GM18519 (cell line): ENCODE measurements around the gene HLA-DMA.

Experiments used
- ATAC-seq: cut with Tn5 transposase; IDR thresholded peaks from one replicate; pipeline ENCODE4 v1.9.1; 2021; ENCODE audit warnings: mild to moderate bottlenecking, moderate library complexity; ENCODE audit not compliant: unreplicated experiment, low FRiP score

Gene HLA-DMA

DNA sequence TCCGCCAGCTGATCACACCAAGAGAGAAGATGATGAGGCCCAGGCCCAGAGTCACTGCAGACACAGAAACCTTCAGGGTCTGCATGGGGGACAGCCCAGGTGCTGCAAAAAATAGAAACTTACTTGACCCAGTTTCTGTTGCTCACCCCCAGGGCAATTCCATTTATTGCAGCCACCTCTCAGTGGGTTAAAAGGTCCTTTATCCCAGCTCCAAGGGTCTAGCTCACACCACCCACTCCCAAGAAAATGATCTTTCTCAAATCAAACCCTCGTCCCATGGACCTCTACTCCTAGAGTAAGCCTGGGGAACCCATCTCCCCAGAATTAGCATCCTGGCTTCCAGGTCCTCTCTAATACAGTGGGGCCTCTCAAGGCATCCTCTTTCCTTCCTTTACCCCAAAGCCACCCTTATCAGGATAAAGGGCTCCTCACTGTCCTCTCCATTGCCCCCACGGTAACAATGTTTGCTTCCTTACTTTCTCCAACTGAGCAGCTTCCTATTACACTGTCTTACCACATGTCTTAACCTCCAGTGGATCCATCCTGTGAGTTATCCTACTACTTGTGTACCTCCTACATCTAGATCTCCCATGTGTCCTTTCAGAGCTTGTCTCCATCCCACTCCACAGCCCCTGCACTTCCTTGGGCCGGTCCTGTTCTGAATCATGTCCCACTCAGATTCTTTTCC is 17.2 kb downstream of the HLA-DMA start:
- no peak for ATAC-seq

DNA sequence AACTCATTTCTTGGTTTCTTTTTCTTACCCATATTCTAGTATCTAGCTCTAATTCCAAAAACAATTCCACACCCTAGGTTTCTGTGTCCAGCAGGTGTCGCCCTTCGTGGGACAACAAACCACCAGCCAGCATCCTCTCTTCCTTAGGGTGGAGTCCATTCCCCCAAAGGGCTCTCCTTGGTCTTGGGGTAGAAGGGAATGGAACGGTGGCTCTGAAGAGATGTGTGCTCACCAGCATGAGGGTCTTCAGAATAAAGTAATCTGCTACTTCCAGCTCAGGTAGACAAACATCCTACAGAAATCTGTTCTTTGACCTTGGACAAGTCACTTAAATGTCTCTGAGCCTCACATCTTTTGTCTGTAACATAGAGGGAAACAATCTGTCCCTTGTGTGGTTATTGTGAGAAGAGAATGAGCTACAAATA is 19.2 kb downstream of the HLA-DMA start:
- no peak for ATAC-seq

DNA sequence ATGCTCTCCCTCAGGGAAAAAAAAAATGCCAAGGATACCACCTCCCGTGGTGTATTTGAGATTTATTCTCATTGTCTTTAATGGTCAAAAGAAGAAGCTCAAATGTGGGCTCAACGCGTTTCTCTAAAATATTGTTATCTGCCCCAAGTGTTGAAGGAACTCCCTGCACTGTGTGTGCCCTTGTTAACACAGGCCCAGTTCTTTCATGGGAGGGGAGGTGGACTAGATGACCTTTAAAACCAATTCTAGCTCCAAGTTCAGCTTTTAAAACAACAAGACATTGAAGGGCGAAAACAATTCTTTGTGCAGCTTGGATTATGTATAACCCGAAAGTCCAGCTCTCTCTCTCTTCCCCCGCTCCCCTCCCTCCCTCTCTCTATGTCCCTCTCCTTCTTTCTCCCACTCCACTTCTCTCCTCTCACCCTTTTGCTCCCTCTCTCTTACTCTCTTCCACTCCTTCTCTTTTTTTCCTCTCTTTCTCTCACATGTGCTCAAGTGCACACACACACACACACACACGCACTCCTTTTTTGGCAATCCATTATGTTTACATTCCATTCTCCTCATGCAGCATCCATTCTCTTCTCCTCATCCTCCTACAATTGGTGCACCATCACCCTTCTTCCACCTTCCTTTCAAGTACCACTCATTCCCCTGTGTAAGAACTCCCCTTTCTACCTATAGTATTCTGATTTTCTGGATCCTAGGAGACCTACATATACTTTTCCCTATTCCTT is 20.6 kb downstream of the HLA-DMA start:
- ATAC-seq: no peak

- ATAC-seq: no peak
These were observed 21.7 kb downstream of the HLA-DMA start for GRCh38 chr6:32931211-32931610.

- no peak for ATAC-seq
These were observed 30.8 kb downstream of the HLA-DMA start for GRCh38 chr6:32922083-32922482.

DNA sequence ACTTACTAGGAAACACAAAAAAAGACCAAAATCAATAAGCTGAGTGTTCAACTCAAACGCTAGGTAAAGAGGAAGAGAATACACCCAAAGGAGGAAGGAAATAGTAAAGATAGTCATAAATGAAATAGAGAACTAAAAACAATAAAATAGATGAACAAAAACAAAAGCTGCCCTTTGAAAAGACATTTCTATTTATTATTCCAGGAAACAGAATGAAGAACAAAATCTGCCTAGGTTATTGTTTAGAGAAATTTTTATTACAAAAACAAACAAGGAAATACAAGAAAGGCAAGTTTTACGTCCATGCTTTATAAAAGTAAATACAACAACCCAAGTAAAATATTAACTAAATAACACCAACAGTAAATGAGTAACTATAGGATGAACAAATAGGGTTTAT is 32.2 kb downstream of the HLA-DMA start:
- no peak for ATAC-seq

GRCh38 chr6:32912951-32913350 is 39.9 kb downstream of the HLA-DMA start:
- ATAC-seq: no peak

DNA sequence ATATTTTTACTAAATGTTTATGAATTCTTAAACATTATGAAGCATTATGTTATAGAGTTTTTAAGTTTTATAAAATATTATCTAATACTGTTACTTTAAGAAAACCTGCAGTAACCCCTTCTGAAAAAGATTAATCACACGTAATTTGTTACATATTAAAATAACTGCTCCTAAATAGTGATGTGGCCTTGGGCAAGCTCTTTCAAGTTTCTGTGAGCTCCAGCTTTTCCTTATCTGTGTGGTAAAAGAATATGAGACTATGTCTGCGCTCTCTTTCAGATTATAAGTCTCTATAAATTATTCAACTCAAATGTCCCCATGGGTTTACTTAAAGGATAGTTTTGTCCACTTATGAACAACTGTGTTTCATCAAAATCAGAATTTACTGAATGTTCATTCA is 44.0 kb downstream of the HLA-DMA start:
- ATAC-seq: no peak

GRCh38 chr6:32906539-32906938 is 46.4 kb downstream of the HLA-DMA start:
- no peak for ATAC-seq

GRCh38 chr6:32905078-32905477 is 47.8 kb downstream of the HLA-DMA start:
- ATAC-seq: no peak

DNA sequence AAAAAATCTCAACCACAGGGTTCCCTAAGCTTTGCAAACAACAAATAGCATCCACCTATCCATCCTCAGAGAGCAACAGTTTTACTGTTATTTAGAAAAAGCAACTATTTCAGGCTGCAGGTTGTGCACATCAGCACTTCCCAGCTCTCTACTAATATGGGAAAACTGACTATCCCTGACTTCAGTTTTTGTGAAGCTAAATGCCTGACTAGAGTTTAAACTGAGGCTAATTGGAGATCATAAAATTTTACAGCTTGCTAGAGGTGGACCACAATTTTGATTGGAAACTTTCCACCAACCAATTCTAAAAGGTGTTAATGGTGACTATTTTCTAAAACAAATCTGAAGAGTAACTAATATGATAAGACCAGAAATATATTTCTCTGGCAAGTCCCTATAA is 48.9 kb downstream of the HLA-DMA start:
- no peak for ATAC-seq
